ENCODE measurements around the gene TMEM132C.
"Not testable (repeated sequence)": the region's sequence is repeated elsewhere in the genome, so short reads cannot be mapped to it uniquely, and the experiment has no call there.

The TMEM132C gene

DNA sequence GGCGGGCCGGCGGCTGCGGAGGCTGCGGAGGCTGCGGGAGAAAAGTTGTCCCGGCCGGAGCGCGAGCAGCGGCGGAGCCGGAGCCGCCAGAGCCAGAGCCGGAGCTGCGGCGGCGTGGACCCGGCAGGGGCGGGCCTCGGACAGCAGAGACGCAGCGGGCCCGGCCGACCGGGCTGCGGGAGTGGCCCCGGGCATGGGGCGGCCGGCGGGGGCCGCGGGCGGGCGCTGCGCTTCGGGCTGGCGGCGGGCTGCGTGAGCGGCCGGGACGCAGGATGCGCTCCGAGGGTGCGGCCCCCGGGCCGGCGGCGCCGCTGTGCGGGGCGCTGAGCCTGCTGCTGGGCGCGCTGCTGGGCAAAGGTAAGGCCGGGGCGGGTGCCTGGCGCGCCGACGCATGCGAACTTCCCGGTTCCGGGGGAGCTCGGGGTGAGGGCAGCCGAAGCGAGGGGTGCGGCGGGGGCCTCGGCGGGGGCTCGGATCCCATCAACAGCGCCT, at the start of gene TMEM132C:
Gene TMEM132C, plus strand, starts transcription at position 40 of the 492 bp plus-strand sequence. Its CDS starts 233 bp downstream, at position 273.
- no peak for FAIRE-seq
- DNase-seq (ENCODE audit: insufficient read length, low spot score) = no peak

DNA sequence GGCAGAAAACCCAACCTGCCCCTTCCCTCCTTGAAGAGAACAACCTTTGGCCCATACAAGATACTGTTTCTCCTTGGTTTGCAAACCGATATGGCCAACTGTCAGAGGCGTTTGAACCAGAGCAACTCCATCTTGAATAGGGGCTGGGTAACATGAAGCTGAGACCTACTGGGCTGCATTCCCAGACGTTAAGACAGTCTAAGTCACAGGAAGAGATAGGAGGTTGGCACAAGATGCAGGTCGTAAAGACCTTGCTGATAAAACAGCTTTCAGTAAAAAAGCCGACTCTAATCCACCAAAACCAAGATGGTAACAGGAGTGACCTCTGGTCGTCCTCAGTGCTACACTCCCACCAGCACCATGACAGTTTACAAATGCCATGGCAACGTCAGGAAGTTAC, 42.7 kb upstream of the TMEM132C start:
- FAIRE-seq = no peak

DNA sequence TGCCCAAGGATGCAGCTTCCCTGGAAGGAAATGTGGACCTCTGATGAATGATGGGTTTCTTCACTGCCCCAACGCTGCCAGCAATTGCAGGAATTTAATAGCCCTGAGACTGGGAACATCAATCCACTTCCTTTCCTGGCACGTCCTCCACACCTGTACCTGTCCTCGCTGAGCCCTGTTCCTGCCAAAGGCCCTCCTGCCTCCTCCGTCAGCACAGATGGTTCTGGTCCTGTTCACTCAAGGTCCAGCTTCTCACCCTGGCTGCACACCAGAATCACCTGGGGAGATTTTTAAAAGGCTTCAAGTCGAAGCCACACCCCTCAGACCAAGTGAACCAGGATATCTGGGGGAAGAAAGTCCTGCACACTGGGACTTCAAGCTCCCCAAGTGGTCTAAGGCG, 38.4 kb upstream of the TMEM132C start:
- DNase-seq (ENCODE audit: insufficient read length, low spot score) (no peak), FAIRE-seq (no peak)

More for the DNA sequence above, 42.7 kb upstream of the TMEM132C start:
- no peak for DNase-seq (ENCODE audit: insufficient read length, low spot score)

DNA sequence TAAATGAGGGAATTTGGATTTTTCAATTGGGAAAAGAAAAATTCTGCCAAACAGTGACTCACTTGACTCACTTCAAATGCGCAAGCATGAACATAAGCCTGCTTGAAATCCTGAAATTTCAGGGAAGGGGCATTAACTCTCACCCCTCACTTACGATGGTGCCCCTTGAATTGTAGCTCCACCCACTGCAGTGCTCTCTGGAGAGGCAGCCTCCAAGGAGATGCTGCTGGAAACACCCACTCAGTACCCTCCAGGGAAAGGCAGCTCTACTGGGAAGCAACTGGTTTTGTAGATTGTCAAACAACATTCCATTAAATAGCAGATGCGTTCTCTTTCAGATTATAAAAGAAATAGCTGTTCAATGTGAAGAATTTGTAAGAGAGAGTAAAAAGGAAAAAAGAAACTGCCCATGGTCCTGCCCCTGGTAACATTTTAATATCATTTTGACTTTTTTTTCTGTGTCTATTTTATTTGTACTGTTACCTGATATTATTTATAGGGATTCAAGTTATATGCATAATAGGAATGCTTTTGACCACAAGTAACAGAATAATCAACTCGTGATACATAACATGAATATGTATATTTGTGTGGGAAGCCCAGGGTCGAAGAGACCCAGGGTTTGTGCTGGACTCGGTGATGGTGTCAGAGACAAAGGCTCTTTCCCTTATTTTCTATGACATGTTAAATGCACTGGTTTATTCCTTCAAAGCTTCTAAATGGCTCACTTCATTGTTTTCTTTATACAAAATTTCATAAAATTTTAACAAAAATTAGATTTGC, 31.1 kb upstream of the TMEM132C start:
- no peak for FAIRE-seq
- no peak for DNase-seq (ENCODE audit: insufficient read length, low spot score)

DNA sequence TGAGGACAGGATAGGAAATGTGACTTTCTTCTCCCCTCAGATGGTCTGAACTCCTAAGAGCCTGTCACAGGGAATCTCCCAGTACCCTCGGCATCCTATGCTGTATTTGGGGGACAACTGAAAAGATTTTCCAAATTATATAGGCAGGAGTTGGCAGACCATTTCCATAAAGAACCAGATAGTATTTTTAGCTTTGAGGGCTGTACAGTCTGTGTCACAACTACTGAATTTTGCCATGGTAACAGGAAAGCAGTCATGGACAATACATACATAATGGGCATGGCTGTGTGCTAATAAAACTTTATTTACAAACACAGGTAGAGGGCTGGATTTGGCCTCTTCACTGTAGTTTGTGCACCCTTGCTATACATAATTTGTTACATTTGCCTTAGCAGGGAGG, 30.4 kb upstream of the TMEM132C start:
- DNase-seq (ENCODE audit: insufficient read length, low spot score) = no peak
- FAIRE-seq = no peak

DNA sequence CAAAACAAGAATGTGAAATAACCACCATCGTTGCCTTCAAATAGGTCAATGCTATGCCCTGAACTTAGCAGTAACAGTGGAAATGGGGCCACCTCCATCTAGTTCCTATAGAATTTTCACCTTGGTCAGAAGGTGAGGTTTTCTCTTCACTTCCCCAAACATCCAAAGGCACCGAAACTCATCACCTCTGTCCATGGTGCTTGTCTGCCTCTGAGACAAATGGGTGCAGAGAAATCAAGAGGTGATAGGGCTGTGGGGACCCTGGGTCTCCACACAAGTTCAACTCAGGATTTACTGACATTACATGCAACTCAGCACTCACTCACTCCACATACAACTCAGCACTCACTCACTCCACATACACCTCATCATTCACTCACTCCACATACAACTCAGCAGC, 26.2 kb upstream of the TMEM132C start:
- FAIRE-seq (no peak), DNase-seq (ENCODE audit: insufficient read length, low spot score) (no peak)

DNA sequence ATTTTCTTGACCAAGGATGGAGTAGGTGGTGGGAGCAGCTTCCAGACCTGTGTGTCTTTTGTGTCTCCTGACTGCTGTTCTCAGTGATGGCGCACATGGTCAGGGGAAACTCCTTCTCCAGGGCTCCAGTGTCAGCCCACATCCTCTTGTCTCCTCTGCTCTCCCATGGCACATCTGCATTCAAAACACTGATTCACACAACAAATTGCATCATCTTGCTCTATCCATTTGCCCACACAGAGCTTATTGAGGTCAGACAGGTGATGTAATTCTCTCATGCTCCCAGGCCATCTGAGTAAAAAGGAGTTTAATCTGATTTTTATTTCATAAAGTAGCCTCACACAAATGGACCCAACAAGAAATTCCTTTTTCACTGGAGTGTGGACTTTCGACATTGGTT, 21.8 kb upstream of the TMEM132C start:
- no peak for FAIRE-seq
- DNase-seq (ENCODE audit: insufficient read length, low spot score) = no peak

DNA sequence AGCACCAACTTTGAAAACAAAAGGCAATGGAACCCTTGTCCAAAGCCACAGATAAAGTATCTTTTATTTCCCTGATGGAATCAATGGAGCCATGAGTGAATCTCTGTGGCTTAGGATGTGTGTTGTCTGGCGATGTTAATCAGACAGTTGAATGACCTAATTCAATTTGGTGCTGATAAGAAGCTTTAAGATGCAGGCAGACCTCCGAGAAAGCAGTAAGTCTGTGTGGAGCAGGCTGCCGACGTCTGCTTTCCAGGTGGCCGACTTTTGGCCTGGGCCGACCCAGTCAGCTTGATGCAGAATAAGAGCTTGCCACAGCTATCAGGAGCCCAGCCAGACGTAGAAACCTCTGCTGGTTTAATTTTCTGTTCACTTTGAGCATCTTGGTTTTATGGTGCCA, 21.1 kb upstream of the TMEM132C start:
- DNase-seq (ENCODE audit: insufficient read length, low spot score) (no peak), FAIRE-seq (no peak)

DNA sequence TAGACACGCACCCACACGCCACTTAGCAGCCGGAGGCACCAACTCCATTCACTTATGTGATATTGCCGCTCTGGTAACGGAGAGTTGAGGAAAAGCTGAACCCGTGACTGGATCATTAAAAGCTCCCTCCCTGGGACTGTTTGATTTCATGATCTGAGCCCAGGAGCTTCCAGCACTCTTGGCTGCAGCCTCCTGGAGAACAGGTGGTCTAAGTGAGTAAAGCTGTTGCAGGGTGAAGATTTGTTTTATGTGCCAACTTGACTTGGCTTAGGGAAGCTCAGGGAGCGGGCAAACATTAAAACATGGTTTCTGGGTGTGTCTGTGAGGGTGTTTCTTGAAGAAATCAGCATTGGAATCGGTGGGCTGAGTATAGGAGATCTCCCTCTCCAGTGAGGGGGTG, 16.9 kb upstream of the TMEM132C start:
- DNase-seq (ENCODE audit: insufficient read length, low spot score) = no peak
- FAIRE-seq = no peak

DNA sequence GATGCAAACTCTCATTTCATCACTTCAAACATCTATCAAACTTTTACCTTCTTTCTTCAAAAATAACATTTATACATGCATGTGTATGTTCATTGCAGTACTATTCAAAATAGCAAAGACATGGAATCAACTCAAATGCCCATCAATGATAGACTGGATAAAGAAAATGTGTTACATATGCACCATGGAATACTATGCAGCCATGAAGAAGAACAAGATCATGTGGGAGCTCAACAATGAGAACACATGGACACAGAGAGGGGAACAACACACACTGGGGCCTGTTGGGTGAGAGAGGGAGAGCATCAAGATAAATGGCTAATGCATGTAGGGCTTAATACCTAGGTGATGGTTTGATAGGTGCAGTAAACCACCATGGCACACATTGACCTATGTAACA, 13.1 kb upstream of the TMEM132C start:
- not testable (repeated sequence) for FAIRE-seq; DNase-seq (ENCODE audit: insufficient read length, low spot score)

DNA sequence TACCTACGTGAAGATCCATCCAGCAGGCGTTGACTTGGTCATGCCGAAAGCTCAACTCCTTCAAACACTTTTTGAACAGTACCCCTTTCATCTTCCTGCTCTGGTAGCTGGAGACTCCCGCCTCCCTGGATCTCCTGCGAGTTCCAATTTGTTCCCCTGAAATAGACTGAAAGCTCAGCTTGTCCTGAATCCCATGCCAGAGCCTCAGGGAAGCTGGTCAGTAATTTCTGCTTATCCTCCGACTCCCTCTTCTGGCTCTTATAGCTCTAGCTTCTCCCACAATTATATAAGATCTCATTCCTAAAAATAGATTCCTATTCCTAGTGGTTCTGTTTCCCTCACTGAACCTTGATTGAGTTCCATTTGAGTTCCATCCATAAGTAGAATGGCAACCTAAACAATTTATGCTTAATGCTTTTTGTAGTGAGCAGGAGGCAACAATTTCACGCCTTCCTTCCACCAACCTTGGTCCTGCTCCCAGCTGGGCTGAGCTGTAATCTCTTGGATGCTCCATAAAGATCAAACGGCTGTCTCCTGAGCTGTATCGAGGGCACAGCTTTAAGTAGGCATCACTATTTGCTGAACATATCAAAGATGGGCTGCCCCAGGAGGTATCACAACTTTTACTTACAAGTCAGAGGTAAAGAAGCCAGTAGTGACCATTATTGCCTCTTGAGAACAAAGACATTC, 8.0 kb upstream of the TMEM132C start:
- FAIRE-seq (no peak), DNase-seq (ENCODE audit: insufficient read length, low spot score) (no peak)

DNA sequence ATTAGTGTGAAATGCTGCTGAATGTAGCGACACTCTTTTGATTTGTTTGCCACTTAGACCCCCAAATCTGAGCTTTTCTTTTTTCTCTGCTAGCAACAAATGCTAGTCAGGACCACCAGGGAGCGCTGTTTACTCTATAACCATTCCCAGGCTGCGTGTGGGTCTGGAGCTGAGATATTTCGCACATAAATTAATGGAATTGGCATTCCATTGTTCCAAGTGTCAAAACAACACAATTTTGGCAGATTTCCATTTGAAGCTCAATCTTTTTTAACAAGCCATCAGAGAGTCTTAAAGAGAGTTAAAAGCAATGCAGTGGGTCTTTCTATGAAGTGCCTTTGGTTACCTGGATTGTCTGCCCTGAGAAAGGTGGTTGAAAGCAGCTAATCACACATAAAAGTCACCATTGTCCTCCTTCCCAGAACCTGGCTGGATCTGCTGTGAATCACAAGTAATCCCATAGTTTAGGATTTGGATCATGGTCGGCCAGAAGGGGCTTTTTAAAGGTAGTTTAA, 7.4 kb upstream of the TMEM132C start:
- FAIRE-seq = no peak

DNA sequence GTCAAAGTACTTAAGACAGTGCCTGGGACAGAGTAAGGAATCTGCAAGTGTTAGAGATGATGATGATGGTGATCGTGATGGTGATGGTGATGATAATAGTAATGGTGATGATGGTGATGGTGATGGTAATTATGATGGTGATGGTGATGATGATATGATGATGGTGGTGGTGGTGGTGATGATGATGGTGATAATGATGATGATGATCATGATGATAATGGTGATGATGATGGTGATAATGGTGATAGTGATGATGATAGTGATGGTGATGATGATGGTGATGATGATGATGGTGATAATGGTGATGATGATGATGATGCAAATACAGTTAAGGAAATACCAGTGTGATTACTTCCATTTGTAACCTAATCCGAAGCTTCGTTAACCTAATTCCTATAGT, 5.2 kb upstream of the TMEM132C start:
- DNase-seq (ENCODE audit: insufficient read length, low spot score) (no peak), FAIRE-seq (no peak)

More for the DNA sequence above, 7.4 kb upstream of the TMEM132C start:
- DNase-seq (ENCODE audit: insufficient read length, low spot score) = no peak

DNA sequence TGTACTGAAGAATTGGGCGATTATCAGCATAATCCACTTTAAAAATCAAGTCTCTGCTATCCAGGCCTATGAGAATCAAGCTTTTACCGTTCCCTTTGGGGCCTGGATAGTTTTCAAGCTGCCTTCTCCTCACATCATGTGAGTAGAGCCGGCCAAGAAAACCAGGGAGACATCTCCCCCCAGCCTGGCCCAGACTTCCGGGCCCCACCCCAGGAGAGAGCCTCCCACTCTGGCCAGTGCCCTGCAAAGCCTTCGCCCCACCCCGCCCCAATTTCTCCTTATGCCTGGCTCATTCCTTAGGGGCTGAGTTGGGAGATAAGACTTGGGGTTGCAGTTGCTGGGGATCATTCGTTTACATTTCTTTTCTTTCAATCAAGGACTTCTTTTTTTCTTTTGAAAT, 1.4 kb upstream of the TMEM132C start:
- DNase-seq (ENCODE audit: insufficient read length, low spot score) = no peak
- FAIRE-seq = no peak

DNA sequence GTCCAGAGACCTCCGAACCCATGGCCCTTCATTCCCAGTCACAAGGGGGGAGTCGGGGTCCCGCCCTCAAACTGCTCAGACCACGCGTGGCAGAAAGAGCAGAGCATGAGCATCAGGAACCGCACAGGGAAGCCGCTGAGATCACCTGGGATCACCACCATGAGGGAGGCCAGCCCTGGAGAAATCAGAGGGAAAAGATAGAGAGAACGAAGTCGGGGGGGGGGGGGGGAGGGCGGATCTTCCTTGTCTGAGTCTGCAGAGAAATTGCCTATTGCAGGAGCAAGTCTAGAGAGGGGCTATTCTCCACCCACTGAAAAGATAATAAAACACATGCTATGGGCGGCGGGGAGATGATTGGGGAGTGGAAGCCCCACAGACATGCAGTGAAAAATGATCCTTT, 884 bp upstream of the TMEM132C start:
- FAIRE-seq (no peak), DNase-seq (ENCODE audit: insufficient read length, low spot score) (no peak)

DNA sequence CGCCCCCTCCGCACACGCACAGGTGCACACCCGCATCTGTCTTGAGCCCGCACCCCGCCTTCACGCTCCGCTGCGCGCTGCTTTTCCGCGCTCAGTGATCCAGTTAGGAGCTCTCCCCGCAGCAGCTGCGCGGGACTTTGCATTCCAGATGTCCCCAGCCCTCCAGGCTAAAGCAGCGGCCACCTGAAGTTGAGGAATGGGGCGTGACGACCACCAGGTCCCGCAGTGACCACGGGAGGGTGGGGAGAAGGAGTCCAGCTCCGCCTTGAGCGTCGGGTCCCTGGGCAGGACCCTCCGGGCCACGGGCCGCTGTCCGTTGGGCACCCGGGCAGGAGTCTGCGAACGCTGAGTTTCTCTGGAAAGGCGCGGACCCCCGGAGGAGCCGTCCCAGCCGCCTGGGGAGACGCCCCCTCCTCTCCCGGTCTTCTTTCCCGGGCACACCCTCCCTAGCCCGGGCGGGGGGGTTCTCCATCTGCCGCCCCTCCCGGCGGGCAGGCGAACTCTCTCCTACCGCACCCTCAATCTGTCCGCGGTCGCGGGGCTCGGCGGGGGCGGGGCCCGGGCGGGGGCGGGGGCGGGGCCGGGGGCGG, 334 bp upstream of the TMEM132C start:
- DNase-seq (ENCODE audit: insufficient read length, low spot score) (no peak), FAIRE-seq (no peak)

DNA sequence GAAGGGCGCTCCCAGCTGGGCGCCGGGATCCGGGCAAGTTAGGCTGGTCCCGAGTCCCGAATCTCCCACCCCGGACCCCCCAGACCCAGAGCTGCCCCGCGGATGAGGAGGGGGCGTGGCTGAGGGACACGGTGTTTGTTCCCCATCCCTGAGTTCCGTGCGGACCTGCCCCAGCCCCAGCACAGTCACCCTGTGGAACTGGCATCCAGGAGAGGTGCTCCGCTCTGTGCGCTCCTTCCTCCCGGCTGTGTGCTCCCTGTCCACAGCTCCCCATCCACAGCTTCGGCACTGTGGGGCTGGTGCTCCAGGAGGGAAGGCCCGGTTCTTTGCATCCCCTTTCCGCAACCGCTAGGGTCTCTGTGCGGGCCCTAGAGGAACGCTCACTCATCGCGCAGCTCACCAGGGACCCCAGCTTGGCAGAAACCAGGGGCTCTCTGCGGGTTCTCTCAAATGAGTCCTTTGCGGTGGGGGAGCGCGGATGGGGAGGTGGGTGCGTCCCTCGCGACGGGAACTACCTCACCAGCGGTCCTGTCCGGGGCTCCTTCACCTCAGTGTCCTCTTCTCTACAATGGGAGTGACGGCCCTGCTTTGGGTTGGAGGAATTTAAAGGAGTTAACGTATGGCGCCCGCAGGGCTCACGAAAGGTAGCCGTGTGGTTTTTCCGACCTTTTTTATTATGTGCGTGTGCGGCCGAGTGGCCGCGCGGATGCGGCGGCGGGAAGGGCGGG, 845 bp downstream of the TMEM132C start:
- no peak for FAIRE-seq
- DNase-seq (ENCODE audit: insufficient read length, low spot score) = no peak

DNA sequence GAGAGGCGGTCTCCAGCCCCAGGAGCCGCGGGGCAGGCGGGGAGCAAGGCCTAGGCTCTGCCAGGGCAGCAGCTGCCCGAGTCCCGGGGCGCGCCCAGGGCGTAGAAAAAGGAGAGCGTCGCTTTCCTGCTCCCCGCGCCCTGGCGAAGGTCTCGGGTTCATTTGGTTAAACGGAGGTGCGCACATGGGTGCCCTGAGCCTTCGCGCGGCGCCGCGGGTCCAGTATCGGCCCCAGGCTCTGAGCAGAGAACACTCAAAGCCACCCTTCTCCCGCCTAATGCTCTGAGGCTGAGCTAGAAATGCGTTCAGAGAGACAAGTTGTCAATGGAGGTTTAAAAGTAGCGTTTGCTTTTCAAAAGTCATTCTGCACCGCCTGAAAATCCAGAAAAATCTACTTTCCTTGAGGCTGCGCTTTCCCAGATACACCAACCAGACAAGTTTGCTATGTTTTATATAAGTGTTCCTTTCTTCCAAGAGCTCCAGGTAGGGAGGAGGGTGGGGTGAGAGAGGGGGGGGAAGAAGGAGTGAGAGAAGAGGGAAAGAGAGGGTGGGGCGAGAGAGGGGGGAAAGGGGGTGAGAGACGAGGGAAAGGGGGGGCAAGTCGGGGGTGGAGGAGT, 1.5 kb downstream of the TMEM132C start:
- FAIRE-seq (no peak), DNase-seq (ENCODE audit: insufficient read length, low spot score) (no peak)

DNA sequence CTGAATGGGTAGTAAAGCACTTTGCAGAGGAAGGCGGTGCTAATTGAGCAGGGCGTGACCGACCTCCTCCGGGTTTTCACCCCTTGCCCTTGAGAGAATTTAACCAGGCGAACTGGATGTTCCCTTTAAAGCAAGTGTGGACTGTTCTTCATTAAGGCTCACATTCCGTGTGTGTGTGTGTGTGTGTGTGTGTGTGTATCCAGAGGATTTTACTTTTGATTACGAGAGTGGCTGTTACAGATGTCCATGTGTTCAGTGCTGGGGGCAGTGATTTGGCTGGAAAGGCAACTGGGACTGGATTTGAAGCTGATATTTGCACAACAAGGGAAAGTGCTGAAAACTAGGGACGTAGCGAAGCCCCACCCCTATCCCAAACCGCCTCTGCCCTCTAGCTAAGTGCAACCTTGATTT, 2.2 kb downstream of the TMEM132C start:
- FAIRE-seq (no peak), DNase-seq (ENCODE audit: insufficient read length, low spot score) (no peak)

DNA sequence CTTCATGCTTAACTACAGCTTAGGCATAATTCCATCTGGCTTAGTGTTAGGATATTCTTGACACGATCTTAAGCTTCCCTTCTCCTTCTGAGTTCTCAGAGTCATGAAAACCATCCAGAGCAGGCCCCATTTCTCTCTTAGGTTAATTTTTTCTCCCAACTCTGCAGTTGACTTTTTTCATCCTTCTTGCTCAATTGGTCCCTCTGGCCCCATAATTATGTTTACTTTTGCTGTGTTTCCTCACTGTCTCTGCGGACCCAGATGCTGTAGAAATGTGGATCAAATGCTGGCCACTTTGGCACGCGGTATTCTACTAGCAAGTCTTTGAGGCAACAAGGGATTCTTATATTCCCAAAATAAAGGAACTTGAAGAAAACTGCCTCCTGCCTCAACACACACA, 9.5 kb downstream of the TMEM132C start:
- DNase-seq (ENCODE audit: insufficient read length, low spot score) (no peak), FAIRE-seq (no peak)
